ACC112 (cell line): Measurements from ENCODE around the gene MACROD2.

Experiments
- H2AFZ ChIP-seq: fragments of 200-600 bp; sonication (generic); one replicate; pipeline ENCODE4 v1.6.0; 2017; ENCODE audit warnings: antibody characterized with exemption, low read length; ENCODE audit not compliant: unreplicated experiment
- H3K27ac ChIP-seq: fragments of 200-600 bp; sonication (generic); 2 replicates; pipeline ENCODE4 v1.5.1; 2014; ENCODE audit warnings: low read depth, mild to moderate bottlenecking, antibody characterized with exemption, low read length, moderate library complexity
- H3K27me3 ChIP-seq: fragments of 200-600 bp; sonication (generic); 2 replicates; pipeline ENCODE4 v1.6.1; 2014; ENCODE audit warnings: mild to moderate bottlenecking, antibody characterized with exemption, low read length, moderate library complexity, mixed read lengths; ENCODE audit not compliant: insufficient read depth
- H3K36me3 ChIP-seq: fragments of 200-600 bp; sonication (generic); 2 replicates; pipeline ENCODE4 v1.6.1; 2016; ENCODE audit warnings: mild to moderate bottlenecking, antibody characterized with exemption, low read length, moderate library complexity, mixed read lengths; ENCODE audit not compliant: insufficient read depth
- H3K4me1 ChIP-seq: fragments of 200-600 bp; sonication (generic); one replicate; pipeline ENCODE4 v1.6.1; 2016; ENCODE audit warnings: low read length, mixed read lengths; ENCODE audit not compliant: insufficient read depth, unreplicated experiment, control insufficient read depth
- H3K4me3 ChIP-seq: fragments of 200-600 bp; sonication (generic); 2 replicates; pipeline ENCODE4 v1.5.1; 2014; ENCODE audit warnings: mild to moderate bottlenecking, low read depth, low read length
- H3K79me2 ChIP-seq: fragments of 200-600 bp; sonication (generic); one replicate; pipeline ENCODE4 v1.6.0; 2016; ENCODE audit warnings: low read length; ENCODE audit not compliant: control insufficient read depth, unreplicated experiment, insufficient read depth

Gene MACROD2

GRCh38 chr20:16072220-16072619, 2076.9 kb downstream of the MACROD2 start:
- H3K36me3 ChIP-seq = no peaks in the 10 kb centered on the region
- H3K27ac ChIP-seq = no peak overlapping the region
- no peaks in the 10 kb centered on the region for H3K27me3 ChIP-seq
- H2AFZ ChIP-seq = no peak overlapping the region
- H3K4me3 ChIP-seq = no peak overlapping the region
- no peaks in the 10 kb centered on the region for H3K79me2 ChIP-seq
- no peaks in the 10 kb centered on the region for H3K4me1 ChIP-seq

GRCh38 chr20:16078172-16078898, 2083.0 kb downstream of the MACROD2 start:
- no peak overlapping the region for H3K4me3 ChIP-seq
- H3K79me2 ChIP-seq = no peaks in the 10 kb centered on the region
- H3K36me3 ChIP-seq = no peaks in the 10 kb centered on the region
- H3K27me3 ChIP-seq = no peaks in the 10 kb centered on the region
- no peaks in the 10 kb centered on the region for H3K4me1 ChIP-seq
- no peak overlapping the region for H3K27ac ChIP-seq
- H2AFZ ChIP-seq = no peak overlapping the region

- Histone ChIP-seq H3K36me3 (no peaks in the 10 kb centered on the region), H3K27ac (no peak overlapping the region), H3K27me3 (no peaks in the 10 kb centered on the region), H3K4me3 (no peak overlapping the region), H2AFZ (no peak overlapping the region), H3K4me1 (no peaks in the 10 kb centered on the region), H3K79me2 (no peaks in the 10 kb centered on the region)
Measured at GRCh38 chr20:16081421-16081820, 2086.1 kb downstream of the MACROD2 start.

- H3K79me2 ChIP-seq = no peaks in the 10 kb centered on the region
- H3K4me1 ChIP-seq = no peaks in the 10 kb centered on the region
- no peak overlapping the region for H3K27ac ChIP-seq
- H3K27me3 ChIP-seq = no peaks in the 10 kb centered on the region
- no peak overlapping the region for H2AFZ ChIP-seq
- H3K4me3 ChIP-seq = no peak overlapping the region
- H3K36me3 ChIP-seq = no peaks in the 10 kb centered on the region
Measured at GRCh38 chr20:16082051-16082550, 2086.8 kb downstream of the MACROD2 start.

DNA sequence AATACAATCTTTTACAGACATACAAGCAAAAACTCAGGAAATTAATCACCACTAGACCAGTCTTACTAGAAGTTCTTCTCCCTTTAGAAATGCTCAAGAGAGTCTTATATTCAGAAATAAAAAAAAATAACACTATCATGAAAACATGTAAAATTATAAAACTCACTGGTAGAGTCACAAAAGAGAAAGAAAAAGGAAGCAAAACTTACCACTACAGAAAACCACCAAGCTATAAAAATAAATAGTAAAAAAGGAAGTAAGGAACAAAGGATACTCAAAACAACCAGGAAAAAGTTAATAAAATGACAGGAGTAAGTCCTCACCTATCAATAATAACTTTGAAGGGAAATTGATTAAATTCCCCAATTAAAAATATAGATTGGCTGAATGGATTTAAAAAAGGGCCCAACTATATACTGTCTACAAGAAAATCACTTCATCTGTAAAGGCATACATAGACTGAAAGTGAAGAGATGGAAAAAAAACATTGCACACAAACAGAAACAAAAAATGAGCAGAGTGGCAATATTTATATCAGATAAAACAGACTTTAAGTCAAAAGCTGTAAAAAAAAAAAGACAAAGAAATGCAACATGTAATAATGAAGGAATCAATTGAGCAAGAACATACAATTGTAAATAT, 2088.4 kb downstream of the MACROD2 start:
- no peaks in the 10 kb centered on the region for H3K36me3 ChIP-seq
- H3K4me3 ChIP-seq = no peak overlapping the region
- no peaks in the 10 kb centered on the region for H3K27me3 ChIP-seq
- H3K4me1 ChIP-seq = no peaks in the 10 kb centered on the region
- H3K27ac ChIP-seq = no peak overlapping the region
- no peaks in the 10 kb centered on the region for H3K79me2 ChIP-seq
- H2AFZ ChIP-seq = no peak overlapping the region

- no peak overlapping the region for H3K27ac ChIP-seq
- H2AFZ ChIP-seq = no peak overlapping the region
- no peaks in the 10 kb centered on the region for H3K27me3 ChIP-seq
- H3K4me3 ChIP-seq = no peak overlapping the region
- H3K36me3 ChIP-seq = no peaks in the 10 kb centered on the region
- H3K4me1 ChIP-seq = no peaks in the 10 kb centered on the region
- H3K79me2 ChIP-seq = no peaks in the 10 kb centered on the region
Measured at GRCh38 chr20:16095226-16095625, 2099.9 kb downstream of the MACROD2 start.

- no peak overlapping the region for H3K4me3 ChIP-seq
- H3K36me3 ChIP-seq = no peaks in the 10 kb centered on the region
- no peak overlapping the region for H2AFZ ChIP-seq
- no peak overlapping the region for H3K27ac ChIP-seq
- no peaks in the 10 kb centered on the region for H3K79me2 ChIP-seq
- H3K4me1 ChIP-seq = no peaks in the 10 kb centered on the region
- no peaks in the 10 kb centered on the region for H3K27me3 ChIP-seq
Measured at GRCh38 chr20:16096756-16097326, 2101.5 kb downstream of the MACROD2 start.

GRCh38 chr20:16097788-16098187, 2102.5 kb downstream of the MACROD2 start:
- no peak overlapping the region for H2AFZ ChIP-seq
- H3K4me3 ChIP-seq = no peak overlapping the region
- H3K79me2 ChIP-seq = no peaks in the 10 kb centered on the region
- H3K27me3 ChIP-seq = no peaks in the 10 kb centered on the region
- H3K4me1 ChIP-seq = no peaks in the 10 kb centered on the region
- H3K36me3 ChIP-seq = no peaks in the 10 kb centered on the region
- H3K27ac ChIP-seq = no peak overlapping the region

GRCh38 chr20:16098890-16099639, 2103.7 kb downstream of the MACROD2 start:
- Histone ChIP-seq H2AFZ (no peak overlapping the region), H3K4me3 (no peak overlapping the region), H3K27ac (no peak overlapping the region), H3K4me1 (no peaks in the 10 kb centered on the region), H3K36me3 (no peaks in the 10 kb centered on the region), H3K79me2 (no peaks in the 10 kb centered on the region), H3K27me3 (no peaks in the 10 kb centered on the region)

- no peak overlapping the region for H2AFZ ChIP-seq
Measured at GRCh38 chr20:16100111-16100510, 2104.8 kb downstream of the MACROD2 start.

More at GRCh38 chr20:16100111-16100510, 2104.8 kb downstream of the MACROD2 start:
- Histone ChIP-seq H3K27me3 (no peaks in the 10 kb centered on the region), H3K4me3 (no peak overlapping the region), H3K79me2 (no peaks in the 10 kb centered on the region), H3K36me3 (no peaks in the 10 kb centered on the region), H3K27ac (no peak overlapping the region), H3K4me1 (no peaks in the 10 kb centered on the region)
